Activated CD8-positive, alpha-beta memory T cell treated with anti-CD3 and anti-CD28 coated beads, Interleukin-2, amount 50 U/mL, for 48 hours (primary cell): ENCODE data around the gene PTER.

ENCODE experiments used
- DNase-seq: peaks from one replicate; pipeline ENCODE4 v3.0.0-alpha.2; 2020

Gene PTER

DNA sequence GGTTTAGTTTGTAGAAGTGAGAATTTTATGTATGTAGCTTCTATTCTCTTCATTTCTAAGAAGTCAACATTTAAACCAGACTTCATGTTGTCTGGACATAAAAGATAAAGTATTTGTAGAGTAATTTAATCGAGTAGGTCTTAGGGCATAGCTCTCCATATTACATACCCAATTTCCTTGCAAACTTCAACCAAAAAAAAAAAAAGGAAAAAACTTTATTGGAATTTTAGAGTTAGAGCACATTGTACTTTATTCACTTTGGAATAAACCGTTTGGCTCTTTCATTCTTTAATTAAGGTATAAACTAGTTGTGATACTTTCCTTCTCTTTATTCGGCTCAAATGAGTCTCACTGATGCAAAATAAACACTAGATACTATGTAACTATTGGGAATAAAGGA, 36.0 kb downstream of the PTER start:
- no peak for DNase-seq

DNA sequence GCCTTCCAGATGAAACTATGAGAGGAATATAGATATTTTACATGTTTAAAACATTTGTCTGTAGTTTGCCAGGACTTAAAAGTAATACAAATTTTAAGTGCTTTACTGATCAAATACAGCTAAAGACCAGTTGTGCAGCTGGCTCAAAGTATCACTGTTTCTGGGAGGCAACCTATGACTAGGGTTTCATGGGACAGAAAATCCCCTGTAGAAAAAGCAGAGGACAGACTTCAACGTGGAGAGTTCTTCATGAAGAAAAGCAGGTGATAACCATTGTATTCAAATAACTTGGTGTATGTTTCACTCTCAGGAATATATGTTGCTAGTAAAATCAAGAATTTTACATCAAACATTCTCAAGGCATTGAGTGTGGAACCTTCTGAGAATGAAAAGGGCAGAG, 40.9 kb downstream of the PTER start:
- no peak for DNase-seq

DNA sequence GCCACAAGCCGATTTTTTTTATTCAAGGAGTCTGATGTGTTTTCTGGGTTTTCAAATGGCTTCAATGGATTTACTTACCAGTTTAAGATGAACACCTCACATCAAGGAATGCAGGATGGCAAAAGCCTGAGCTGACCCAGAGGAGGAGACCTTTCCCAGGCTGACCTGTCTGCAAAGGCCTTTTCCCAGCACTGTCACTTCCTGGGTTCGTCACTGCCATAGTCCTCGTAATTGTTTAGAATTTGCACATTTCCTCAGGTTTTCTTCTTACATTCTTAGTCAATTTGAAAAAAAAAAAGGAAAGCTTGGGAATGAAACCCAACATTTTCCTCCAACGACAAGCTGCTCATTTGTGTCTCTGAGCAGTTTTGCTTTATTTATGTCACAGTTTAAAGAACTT, 42.0 kb downstream of the PTER start:
- DNase-seq = no peak

DNA sequence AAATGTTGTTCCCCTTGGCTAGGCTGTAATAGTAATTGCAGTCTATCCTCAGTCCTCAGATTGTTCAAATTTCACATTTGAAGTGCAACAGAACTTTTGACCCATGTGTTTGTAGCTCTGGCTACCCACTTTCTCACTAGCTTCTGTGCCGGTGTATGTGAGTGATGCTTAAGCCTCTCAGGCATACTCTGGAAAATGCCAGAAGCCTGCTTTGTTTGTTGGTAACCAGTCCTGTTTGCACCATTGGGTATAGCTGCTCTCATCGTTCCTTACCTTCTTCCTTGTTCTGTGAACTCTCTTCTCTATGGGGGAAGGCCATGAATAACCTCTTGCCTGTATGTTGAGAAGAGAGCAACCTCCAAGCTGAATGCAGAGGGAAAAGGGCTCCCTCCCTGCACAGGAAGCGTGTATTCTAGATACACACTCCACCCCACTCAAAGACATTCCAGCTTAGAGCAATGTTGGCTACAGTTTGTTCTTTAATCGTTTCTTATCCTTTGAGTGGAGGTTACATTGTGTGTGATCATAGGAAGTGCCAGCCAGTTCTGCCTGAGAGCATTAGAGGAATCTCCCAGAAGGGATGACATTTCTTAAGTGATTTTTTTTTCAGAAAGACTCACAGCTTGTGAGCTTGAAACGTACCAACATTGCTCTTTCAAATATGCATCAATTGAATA, 44.4 kb downstream of the PTER start:
- no peak for DNase-seq

DNA sequence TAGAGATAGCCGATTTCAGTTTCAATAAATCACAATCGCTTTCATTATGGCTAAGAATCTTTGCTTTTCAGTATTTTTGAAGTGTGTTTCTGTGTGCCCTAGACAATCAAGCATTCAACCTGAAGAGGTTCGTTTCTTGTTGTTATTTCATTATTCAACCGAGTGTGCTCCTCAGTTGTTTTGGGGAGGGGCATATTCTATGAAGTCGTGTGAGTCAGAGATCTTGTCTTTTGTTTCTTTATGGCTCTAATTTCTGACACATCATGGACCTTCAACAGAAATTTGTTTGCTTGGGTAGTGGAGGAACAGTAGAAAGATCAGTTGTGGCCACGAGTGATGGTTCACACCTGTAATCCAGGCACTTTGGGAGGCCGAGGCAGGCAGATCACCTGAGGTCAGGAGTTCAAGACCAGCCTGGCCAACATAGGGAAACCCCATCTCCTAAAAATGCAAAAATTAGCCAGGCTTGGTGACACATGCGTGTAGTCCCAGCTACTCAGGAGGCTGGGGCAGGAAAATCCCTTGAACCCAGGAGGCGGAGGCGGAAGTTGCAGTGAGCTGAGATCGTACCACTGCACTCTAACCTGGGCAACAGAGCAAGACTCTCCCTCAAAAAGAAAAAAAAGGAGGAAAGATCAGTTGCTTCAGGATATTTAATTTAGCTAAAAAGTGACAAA, 46.6 kb downstream of the PTER start:
- no peak for DNase-seq

DNA sequence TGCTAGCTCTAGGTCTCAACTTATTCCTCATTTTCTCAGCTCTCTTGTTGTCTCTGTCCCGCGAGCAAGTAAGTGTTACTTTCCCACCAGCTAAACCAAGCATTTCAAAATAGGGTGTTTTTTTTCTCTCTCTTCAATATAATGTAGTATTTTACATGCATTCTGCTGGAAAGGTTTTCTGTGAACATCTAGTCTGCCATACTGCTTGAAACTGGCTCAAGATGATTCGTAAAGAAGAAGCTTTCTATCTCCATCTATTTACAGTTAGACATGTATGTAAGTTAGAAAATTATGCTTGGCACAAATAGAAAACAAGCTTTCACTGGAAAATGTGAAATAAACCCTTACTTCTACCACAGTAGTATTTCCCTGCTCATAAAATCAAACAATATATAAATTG, 53.7 kb downstream of the PTER start:
- DNase-seq = no peak

DNA sequence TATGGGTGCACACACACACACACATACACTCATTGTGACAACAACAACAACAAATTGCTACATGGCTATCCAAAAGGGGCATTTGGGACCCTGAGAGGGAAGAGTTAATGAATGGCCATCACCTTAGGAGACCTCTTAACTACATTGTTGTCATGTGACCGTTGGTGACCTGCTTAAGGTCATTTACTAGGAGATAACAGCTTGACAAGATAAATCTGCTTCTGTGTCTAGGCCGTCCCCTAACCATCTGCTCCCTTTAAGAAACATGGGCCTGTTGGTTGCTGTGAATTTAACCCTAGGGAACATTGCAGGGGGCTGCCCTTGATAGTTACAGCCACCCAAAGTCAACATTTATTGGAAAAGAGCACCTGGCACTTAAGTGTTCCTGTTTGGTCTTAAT, 55.1 kb downstream of the PTER start:
- DNase-seq = no peak

DNA sequence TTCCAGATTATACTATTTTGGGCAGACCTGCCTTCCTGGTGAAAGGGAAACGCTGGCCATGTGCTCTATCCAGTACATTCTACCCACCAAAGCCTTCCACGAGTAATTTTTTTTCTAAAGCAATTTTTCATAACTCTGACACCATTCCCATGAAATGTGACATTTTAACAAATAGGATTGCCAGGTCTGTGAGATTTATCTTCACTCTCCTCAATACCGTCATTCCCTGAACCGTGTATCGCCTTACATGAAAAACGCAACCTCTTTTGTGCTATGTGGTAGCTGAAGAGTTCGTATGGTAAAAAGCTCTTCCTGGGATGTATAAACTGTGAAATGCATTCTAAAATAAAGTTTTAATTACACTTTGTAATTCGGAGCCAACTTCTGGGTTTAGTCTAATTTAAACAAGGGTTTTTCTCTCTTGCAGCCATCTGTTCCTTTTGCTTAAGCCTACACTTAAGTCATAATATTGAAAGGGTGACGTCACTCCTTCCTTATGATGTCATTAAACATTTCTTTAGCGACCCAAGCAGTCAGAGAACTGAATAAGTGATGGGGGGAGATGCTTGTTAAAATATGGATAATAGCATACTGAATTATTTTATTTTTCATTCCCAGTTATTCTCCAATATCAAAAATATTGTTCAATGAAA, 57.2 kb downstream of the PTER start:
- DNase-seq = no peak

DNA sequence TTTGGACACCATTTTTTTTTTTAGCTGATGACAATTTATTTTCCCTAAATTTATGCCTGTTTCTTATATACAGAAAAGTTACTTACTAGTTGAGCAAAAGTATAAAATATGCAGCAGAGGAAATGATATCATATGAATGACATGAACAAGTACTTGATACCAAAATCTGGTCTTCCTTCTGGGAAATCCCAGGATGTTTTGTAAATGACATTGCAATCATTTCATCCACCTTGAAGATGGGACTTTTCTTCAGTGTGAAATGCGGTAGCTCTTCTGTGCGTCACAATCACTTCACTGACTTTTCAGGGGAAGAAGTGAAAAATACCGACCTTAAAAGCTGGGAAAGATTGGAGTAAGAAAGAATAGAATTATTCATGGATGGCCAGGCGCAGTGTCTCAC, 61.1 kb downstream of the PTER start:
- no peak for DNase-seq

DNA sequence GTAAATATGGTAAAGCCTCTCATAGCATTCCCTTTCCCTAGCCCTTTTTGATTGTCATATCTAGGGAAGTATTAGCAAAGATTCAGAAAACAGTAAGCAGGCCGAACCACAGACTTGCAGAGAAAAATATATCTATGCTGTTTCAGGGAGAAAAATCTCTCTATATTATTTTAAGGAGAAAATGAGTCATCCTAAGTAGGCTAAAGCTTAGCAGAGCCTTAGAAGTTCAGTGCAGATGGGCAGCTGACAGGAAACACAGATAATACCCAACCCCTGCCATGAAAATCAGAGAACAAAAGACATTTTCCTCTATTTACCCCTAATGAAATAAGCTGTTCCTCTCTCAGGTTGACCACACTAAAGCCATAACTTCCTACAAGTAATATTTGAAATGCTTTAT, 68.4 kb downstream of the PTER start:
- DNase-seq = no peak

DNA sequence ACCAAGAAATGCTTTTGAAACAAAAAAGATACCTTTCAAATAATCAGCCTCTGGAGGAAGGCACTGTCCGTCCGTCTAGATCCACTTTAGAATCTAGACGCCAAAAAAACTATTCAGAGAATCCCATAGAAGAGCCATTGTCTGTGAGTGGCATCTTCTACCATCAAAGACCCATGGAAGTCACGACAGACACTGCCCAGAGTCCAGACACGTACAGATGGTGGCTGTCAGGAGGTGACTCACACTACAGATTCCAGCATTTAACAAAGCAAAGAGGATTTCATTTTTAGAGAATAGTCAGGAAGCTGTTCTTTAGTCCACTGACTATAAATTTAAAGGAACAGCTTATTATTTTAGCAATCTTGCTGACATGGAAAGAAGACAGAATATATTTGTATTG, 73.2 kb downstream of the PTER start:
- DNase-seq = no peak

DNA sequence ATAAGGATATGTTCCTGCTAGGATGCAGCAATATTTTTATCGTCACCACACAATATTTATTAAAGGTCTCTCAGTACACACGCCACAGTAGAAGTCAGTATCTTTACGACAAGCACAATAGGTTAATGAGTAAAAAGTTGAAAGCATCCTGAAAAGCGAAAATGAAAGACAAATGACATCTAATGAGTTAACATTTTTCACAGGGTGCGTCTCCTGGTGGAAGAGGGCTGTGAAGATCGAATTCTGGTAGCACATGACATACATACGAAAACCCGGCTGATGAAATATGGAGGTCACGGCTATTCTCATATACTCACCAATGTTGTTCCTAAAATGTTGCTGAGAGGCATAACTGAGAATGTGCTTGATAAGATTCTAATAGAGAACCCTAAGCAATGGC, 74.0 kb downstream of the PTER start:
- DNase-seq = no peak

DNA sequence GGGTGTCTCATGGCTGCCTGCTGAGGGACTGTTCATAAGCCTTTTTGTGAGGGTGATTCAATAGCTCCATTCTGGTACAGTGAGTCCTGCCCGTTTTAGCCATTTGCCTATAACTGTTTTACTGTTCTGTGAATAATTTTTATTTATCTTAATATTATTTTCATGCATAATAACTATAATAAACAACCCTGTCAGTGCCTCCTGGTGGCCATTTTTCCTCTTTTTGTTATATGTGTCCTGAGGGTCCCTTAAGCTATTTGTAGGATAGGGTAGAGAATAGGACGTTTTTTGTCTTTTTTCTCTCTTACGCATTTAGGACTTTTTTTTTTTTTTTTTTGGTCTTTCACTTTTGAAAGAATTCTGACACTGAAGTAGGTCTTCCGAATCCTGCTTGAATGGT, 82.0 kb downstream of the PTER start:
- no peak for DNase-seq

DNA sequence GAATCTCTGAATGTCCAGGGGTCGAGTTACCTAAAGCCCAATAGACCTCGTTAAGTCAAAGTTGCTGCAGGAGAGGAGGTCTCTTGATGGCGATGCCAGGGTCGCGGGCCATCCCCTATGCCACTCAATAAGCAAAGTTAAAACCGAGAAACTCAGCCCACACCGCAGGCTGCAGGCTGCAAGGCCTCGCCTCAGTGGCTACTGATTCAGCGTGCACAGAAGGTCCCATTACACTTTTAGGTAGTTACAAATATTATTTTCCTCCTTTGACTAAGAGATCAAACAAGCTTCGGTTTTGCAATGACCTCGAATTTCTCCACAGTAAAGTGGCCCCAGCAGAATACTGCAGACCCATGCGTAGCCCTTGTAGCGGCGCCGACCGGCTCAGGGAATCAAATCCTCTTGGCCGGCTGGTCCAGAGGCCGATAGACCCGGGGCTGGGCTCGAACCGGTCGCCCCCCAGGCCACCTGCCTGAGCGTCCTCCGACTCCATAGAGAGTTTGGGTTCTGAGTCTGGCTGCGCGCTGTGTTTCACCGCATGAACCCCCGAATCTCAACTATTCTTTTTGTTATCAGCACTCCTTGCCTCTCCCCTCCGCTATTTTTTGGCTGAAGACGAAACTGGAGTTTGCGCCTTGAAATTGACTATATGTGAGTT, 82.6 kb downstream of the PTER start:
- no peak for DNase-seq

DNA sequence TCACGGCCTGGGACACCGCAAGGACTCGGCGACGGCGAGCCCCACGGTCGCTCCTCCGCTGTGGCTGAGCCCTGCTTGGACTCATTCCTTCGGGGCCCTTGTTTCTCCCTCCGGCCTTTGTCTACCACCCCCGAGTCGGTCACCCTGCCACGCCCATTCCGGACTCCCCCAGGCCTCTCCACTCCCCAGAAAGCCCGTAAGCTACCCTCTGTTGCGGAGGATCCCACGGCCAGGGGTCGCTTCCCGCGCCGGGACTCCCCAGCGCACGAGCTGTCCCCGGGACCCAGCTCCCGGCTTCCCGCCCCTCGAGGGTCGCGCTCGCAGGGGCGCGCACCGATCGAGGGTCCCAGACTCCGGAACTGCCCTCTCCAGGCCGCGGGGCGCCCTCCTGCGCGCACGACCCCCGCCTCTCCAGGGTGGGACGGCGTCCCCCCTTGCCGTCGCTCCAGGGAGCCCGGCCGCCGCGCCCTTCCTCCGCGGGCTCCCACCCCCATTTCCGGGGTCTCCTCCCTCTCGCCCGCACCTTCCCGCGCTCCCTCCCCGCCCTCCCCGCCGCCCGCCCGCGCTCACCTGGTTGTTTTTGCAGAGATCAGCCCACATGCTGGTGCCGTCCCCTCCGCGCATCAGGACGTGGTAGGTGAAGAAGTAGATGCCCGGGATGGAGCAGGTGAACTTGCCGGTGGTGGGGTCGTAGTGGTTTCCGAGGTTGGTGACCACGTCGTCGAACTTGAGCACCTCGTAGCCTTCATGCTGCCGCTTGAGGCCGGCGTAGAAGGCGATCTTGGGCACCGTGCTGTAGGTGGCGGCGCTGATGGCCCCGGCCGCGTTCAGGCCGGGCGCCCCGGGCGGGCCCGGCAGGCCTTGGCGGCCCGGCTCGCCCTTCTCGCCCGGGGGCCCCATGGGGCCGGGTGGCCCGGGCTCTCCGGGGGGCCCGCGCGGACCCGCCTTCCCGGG, 83.4 kb downstream of the PTER start:
- DNase-seq = peak; percentile 66

DNA sequence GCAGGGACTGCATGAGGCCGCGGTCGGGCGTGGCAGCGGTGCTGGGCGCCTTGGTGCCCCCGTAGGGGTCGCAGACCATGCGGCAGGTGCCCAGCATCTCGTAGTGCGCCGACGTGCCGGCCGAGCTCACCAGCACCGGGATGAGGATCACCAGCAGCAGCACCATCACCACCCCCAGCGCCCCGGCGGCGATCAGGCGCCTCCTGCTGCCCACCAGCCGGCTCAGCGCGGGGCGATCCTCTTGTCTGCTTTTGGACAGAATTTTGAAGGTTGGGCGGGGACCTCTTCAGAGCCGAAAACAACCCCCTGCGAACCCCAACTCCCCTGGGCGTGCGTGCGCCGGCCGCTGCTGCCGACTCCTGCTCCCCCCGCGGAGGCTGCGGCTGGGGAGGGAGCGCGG, 84.1 kb downstream of the PTER start:
- DNase-seq = peak; percentile 75

DNA sequence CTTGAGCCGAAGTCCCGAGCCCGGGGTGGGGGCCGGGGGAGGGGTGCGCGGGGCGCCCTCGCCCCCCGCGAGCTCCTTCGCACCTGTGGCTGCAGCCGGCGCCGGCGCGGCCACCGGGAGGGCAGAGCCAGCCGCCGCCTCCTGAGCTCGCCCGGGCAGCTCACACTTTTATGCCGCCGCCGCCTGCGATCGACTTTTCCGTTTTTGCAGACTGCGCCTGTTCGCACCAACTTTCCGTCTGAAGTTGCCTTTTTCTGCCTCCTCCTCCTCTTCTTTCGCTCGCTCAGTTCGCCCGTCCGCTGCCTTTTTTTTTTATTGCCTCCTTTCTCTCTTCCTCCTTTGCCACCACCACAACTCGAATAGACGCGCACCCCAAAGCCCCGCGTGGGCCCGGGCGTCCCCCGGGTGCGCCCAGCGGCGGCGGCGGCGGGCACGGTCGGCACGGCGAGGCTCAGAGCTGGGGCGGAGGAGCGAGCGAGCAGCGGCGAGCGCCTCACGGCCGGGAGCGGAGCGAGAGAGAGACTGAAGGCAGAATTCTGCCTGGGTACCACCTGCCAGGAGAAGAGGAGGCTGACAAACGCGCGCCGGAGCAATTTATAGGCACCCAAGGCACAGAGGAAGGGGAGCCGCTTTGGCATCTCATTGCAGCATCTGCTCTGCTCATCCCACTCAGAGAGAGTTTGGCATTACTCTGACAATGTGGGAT, 84.7 kb downstream of the PTER start, which contains the start of gene C1QL3:
TSS of gene C1QL3 (minus strand) at position 569 of the 706 bp plus-strand sequence. CDS start 814 bp downstream, outside the sequence.
- peak; percentile 64 for DNase-seq

DNA sequence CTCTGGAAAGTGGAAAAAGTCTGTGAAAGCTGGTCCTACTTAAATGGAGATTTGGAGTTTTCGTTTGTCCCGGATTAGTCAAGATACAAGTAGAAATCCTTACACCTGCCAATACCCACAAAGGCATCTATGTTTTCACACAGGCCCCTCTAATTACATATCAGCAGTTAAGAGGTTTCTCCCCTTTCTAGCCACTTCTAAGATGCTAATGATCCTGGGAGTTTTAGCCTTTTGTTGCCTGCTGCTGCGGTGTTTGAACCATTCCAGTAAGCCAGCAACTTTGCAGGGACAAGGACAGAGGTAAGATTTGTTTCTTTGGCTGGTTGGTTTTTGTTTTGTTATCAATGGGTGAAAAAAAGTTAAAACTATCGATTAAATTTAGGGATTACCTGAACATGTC, 90.6 kb downstream of the PTER start:
- no peak for DNase-seq

DNA sequence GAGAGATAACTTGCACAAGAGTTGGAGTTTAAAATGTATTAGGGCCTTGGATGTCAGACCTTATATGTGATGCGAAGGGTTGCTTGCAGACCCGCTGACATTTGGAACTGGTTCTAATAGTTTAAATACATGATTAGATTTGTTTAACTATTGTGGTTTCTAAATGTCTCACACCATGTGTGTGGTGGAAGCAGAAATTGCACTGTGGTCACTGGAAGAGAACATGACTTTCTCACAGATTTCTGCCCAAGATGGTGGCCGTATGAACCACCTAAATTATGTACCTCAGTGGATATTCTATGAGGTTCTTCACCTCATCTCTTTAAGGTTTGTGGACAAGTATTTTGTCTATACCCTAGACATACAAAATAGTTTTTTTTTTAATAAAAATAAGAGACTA, 93.0 kb downstream of the PTER start:
- no peak for DNase-seq

DNA sequence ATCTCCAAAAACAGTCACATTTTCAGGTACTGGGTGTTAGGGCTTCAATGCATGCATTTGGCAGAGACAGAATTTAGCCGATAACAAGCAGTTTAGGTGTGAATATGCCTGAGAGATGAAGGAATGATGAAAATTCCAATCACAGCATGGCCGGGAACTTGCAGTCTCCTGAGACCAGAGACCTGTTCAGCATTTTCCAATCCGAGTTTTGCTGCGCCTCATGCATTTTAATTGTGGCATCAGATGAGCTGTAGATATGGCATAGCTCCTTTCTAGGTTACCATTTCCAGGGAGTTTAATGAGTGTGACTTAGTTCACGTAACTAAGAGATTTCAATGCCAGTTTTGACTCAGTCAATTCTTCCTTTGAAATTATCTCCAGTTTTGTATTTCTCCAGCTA, 99.3 kb downstream of the PTER start:
- no peak for DNase-seq

DNA sequence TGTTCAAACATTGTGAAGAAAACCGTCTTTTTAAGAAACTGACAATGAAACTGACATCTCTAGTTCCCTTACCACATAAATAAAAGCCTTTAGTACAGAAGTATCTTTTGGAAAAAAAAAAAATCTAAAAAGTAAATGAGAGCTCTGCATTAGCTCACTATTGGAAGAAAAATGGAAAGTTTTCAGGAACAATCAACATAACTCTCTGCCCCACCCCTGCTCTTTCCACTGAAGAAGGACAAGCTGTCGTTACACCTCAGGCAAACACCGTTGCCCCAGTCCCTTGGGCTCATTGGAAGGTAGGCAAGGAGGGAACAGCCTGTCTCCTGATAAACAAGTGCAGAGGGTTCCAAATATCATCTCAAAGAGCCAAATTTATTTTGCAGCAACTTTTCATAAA, 107.3 kb downstream of the PTER start:
- DNase-seq = no peak

DNA sequence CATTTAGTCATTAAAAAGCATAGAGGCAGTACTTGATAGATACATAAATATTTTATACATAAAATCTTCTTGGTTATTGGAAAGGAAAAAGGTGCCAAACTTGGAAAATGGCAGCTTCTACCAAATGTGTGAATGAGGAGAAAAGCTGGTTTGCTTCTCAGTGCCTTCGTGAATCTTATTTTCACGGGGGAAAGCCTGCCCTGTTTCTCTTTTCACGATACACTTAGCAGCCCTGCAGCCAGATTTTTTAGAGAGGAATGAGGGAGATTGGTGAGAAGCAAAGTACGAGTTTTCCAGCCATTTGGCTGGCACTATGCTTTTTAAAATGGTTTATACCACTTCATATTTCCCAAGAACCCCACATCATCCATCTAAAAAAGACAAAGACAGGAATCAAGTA, 107.8 kb downstream of the PTER start:
- no peak for DNase-seq
